Osteocyte (in vitro differentiated cells): ENCODE data around the gene MRPL41. TPM values are rescaled to one million over a fixed set of nuclear protein-coding genes. Genes with fewer than 3 reads are reported as not detected.
"Not testable (repeated sequence)": the region's sequence is repeated elsewhere in the genome, so short reads cannot be mapped to it uniquely, and the experiment has no call there.

Experiments used
- DNase-seq: peaks from one replicate; pipeline ENCODE4 v3.0.0; 2021; ENCODE audit warnings: mixed read lengths; ENCODE audit not compliant: unreplicated experiment; ENCODE audit errors: extremely low spot score
- H3K27ac Mint-ChIP-seq: one replicate; pipeline ENCODE4 v1.8.0; 2021; ENCODE audit warnings: mild to moderate bottlenecking, mixed read lengths; ENCODE audit not compliant: unreplicated experiment
- H3K27me3 Mint-ChIP-seq: one replicate; pipeline ENCODE4 v1.8.0; 2021; ENCODE audit warnings: mixed read lengths; ENCODE audit not compliant: unreplicated experiment
- H3K36me3 Mint-ChIP-seq: one replicate; pipeline ENCODE4 v1.8.0; 2021; ENCODE audit warnings: mixed read lengths; ENCODE audit not compliant: unreplicated experiment
- H3K4me1 Mint-ChIP-seq: one replicate; pipeline ENCODE4 v1.8.0; 2021; ENCODE audit warnings: mixed read lengths; ENCODE audit not compliant: unreplicated experiment
- H3K4me3 Mint-ChIP-seq: one replicate; pipeline ENCODE4 v1.8.0; 2021; ENCODE audit warnings: mild to moderate bottlenecking, moderate library complexity, mixed read lengths; ENCODE audit not compliant: unreplicated experiment
- H3K9me3 Mint-ChIP-seq: one replicate; pipeline ENCODE4 v1.8.0; 2021; ENCODE audit warnings: mixed read lengths; ENCODE audit not compliant: unreplicated experiment
- total RNA-seq: library from RNA; stranded (reverse); gene quantifications from 2 replicates; pipeline ENCODE4 v1.2.1, GENCODE V29; 2021
- TF ChIP-seq, protein P1 (sequence below): fragments of 200-600 bp; sonication (generic); IDR thresholded peaks from 2 replicates; pipeline ENCODE4 v1.5.0; 2021; ENCODE audit warnings: antibody characterized with exemption, mild to moderate bottlenecking, moderate library complexity

MRPL41 gene
- total RNA-seq, 1 donor from 2014 or later: 53.8 TPM

- TF ChIP-seq, protein P1, sequence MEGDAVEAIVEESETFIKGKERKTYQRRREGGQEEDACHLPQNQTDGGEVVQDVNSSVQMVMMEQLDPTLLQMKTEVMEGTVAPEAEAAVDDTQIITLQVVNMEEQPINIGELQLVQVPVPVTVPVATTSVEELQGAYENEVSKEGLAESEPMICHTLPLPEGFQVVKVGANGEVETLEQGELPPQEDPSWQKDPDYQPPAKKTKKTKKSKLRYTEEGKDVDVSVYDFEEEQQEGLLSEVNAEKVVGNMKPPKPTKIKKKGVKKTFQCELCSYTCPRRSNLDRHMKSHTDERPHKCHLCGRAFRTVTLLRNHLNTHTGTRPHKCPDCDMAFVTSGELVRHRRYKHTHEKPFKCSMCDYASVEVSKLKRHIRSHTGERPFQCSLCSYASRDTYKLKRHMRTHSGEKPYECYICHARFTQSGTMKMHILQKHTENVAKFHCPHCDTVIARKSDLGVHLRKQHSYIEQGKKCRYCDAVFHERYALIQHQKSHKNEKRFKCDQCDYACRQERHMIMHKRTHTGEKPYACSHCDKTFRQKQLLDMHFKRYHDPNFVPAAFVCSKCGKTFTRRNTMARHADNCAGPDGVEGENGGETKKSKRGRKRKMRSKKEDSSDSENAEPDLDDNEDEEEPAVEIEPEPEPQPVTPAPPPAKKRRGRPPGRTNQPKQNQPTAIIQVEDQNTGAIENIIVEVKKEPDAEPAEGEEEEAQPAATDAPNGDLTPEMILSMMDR: no peak
- Mint-ChIP-seq H3K4me1 (peaks cover 9% of the 10 kb centered on the region), H3K27ac (no peak overlapping the region), H3K9me3 (peaks cover 3% of the 10 kb centered on the region), H3K4me3 (no peak overlapping the region), H3K27me3 (no peaks in the 10 kb centered on the region), H3K36me3 (peaks cover 16% of the 10 kb centered on the region)
- no peak for DNase-seq
These were observed 45.4 kb upstream of the MRPL41 start for GRCh38 chr9:137506274-137506673.

DNA sequence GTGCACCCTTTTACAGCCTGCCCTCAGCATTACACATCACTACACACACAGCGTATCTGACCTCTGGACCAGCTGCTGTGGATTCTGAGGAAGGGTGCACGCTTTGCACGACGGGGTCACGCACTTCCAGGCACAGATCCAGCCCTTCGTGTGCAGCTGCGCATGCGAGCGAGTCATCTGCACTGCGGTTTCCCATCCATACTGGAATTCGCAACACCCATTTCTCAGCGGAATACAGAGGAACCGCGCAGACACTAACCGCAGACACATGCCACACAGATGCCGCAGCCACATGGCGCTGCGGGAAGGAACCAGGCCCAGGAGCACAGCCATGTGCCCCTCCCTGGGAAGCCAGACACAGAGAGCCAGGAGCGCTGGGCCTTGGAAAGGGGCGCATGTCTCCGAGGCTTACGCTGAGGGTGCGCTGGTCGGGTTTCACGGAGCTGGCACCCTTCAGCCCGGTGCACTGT lies 44.9 kb upstream of the MRPL41 start:
- H3K27me3 Mint-ChIP-seq: no peaks in the 10 kb centered on the region
- peaks cover 3% of the 10 kb centered on the region for H3K9me3 Mint-ChIP-seq
- H3K27ac Mint-ChIP-seq: no peak overlapping the region
- TF ChIP-seq, protein P1: no peak
- H3K4me3 Mint-ChIP-seq: no peak overlapping the region
- peaks cover 7% of the 10 kb centered on the region for H3K4me1 Mint-ChIP-seq
- DNase-seq: no peak
- peaks cover 14% of the 10 kb centered on the region for H3K36me3 Mint-ChIP-seq

DNA sequence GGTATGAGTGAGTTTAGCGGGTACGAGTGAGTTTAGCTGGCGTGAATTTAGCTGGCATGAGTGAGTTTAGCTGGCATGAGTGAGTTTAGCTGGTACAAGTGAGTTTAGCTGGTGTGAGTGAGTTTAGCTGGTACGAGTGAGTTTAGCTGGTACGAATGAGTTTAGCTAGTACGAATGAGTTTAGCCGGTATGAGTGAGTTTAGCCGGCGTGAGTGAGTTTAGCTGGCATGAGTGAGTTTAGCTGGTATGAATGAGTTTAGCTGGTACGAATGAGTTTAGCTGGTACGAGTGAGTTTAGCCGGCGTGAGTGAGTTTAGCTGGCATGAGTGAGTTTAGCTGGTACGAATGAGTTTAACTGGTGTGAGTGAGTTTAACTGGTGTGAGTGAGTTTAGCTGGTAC lies 42.5 kb upstream of the MRPL41 start:
- TF ChIP-seq, protein P1: no peak
- H3K4me3 Mint-ChIP-seq: no peak overlapping the region
- no peaks in the 10 kb centered on the region for H3K27me3 Mint-ChIP-seq
- peaks cover 3% of the 10 kb centered on the region for H3K9me3 Mint-ChIP-seq
- no peak for DNase-seq
- H3K27ac Mint-ChIP-seq: no peak overlapping the region
- H3K36me3 Mint-ChIP-seq: peaks cover 9% of the 10 kb centered on the region
- peaks cover 4% of the 10 kb centered on the region for H3K4me1 Mint-ChIP-seq

DNA sequence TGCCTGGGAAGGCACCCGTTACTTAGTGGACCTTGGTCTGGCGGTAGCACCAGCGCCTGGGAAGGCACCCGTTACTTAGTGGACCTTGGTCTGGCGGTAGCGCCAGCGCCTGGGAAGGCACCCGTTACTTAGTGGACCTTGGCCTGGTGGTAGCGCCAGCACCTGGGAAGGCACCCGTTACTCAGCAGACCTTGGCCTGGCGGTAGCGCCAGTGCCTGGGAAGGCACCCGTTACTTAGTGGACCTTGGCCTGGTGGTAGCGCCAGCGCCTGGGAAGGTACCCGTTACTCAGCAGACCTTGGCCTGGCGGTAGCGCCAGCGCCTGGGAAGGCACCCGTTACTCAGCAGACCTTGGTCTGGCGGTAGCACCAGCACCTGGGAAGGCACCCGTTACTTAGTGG lies 40.6 kb upstream of the MRPL41 start:
- H3K27me3 Mint-ChIP-seq, H3K4me3 Mint-ChIP-seq, H3K4me1 Mint-ChIP-seq, H3K27ac Mint-ChIP-seq, H3K36me3 Mint-ChIP-seq, H3K9me3 Mint-ChIP-seq, DNase-seq: not testable (repeated sequence)

DNA sequence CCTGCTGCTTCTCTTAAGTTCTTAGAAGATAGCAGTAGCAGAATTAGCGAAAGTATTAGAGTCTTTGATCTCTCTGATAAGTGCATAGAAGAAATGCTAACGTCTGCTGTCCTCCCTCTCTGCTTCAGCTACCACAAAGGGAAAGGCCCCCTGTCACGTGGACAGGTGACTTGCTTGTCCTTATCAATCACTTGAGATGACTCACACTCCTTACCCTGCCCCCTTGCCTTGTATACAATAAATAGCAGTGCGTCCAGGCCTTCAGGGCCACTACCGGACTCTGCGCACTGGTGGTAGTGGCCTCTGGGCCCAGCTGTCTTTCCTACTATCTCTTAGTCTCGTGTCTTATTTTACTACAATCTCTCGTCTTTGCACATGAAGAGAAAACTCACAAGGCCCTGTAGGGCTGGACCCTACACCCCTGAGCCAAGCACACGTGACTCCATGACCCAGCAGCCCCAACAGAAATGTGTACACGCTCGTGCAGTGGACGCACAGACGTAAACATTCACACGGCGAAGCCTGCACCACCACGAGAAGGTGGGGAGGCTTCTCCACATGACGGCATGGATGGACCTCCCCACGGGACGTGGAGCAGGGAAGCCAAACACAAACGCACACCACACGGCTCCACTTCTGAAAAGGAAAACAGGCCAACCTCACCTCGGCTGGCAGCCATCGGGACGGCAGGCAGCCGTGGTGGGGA lies 39.8 kb upstream of the MRPL41 start:
- Mint-ChIP-seq H3K27ac (no peak overlapping the region), H3K4me3 (no peak overlapping the region), H3K9me3 (peaks cover 3% of the 10 kb centered on the region), H3K4me1 (peaks cover 4% of the 10 kb centered on the region), H3K27me3 (no peaks in the 10 kb centered on the region), H3K36me3 (peaks cover 9% of the 10 kb centered on the region)
- TF ChIP-seq, protein P1: no peak
- no peak for DNase-seq

DNA sequence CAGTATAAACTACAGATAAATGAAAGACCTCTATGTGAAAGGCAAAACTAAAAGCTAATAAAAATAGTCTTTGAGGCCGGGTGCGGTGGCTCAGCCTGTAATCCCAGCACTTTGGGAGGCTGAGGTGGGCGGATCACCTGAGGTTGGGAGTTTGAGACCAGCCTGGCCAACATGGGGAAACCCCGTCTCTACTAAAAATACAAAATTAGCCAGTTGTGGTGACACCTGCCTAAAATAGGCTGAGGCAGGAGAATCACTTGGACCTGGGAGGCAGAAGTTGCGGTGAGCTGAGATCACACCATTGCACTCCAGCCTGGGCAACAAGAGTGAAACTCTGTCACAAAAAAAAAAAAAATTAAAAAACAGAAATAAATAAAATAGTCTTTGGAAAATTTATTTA lies 38.5 kb upstream of the MRPL41 start:
- not testable (repeated sequence) for H3K27ac Mint-ChIP-seq, H3K9me3 Mint-ChIP-seq, H3K4me3 Mint-ChIP-seq, H3K36me3 Mint-ChIP-seq, H3K27me3 Mint-ChIP-seq, DNase-seq, H3K4me1 Mint-ChIP-seq

DNA sequence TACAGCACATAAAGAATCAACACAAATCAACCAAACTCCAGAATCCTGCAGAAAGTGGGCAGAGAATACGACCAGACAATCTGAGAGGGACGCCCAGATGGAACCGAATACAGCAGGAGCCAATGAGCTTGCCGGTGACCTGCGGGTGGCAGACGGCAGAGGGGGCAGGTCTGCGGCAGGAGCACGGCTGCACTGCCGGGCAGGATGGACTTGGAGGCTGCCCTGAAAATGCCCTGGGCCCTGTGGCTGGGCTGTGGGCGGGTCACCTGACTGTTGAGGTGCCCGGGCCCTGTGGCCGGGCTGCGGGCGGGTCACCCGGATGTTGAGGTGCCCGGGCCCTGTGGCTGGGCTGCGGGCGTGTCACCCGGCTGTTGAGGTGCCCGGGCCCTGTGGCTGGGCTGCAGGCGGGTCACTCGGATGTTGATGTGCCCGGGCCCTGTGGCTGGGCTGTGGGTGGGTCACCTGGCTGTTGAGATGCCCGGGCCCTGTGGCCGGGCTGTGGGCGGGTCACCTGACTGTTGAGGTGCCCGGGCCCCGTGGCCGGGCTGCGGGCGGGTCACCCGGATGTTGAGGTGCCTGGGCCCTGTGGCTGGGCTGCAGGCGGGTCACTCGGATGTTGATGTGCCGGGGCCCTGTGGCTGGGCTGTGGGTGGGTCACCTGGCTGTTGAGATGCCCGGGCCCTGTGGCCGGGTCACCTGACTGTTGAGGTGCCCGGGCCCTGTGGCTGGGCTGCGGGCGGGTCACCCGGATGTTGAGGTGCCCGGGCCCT lies 37.7 kb upstream of the MRPL41 start:
- not testable (repeated sequence) for H3K27ac Mint-ChIP-seq, H3K9me3 Mint-ChIP-seq, H3K4me3 Mint-ChIP-seq, H3K27me3 Mint-ChIP-seq, DNase-seq, H3K36me3 Mint-ChIP-seq, H3K4me1 Mint-ChIP-seq
